Mesothelial cell of epicardium (in vitro differentiated cells): Measurements from ENCODE around the gene DGKA. TPM values are rescaled to one million over a fixed set of nuclear protein-coding genes. Genes with fewer than 3 reads are reported as not detected.
"Not testable (repeated sequence)": the region's sequence is repeated elsewhere in the genome, so short reads cannot be mapped to it uniquely, and the experiment has no call there.

Experiments used
- DNase-seq, 2 experiments: peaks; one replicate each; pipeline ENCODE4 v3.0.0; 2021; ENCODE audit warnings: low spot score in 2 of 2; ENCODE audit not compliant: unreplicated experiment in 2 of 2
- H3K27ac Mint-ChIP-seq: 2 replicates; pipeline ENCODE4 v1.8.0; 2021; ENCODE audit warnings: mixed read lengths
- H3K27me3 Mint-ChIP-seq: 2 replicates; pipeline ENCODE4 v1.8.0; 2021; ENCODE audit warnings: low read depth, mixed read lengths
- H3K36me3 Mint-ChIP-seq: 2 replicates; pipeline ENCODE4 v1.8.0; 2021; ENCODE audit warnings: mixed read lengths
- H3K4me1 Mint-ChIP-seq: 2 replicates; pipeline ENCODE4 v1.8.0; 2021; ENCODE audit warnings: mixed read lengths
- H3K4me3 Mint-ChIP-seq: 2 replicates; pipeline ENCODE4 v1.8.0; 2021; ENCODE audit warnings: mild to moderate bottlenecking, moderate library complexity, mixed read lengths
- H3K9me3 Mint-ChIP-seq: 2 replicates; pipeline ENCODE4 v1.8.0; 2021; ENCODE audit warnings: mixed read lengths
- total RNA-seq: library from RNA; stranded (reverse); gene quantifications from 3 replicates; pipeline ENCODE4 v1.2.1, GENCODE V29; 2021
- TF ChIP-seq, protein P1 (sequence below): fragments of 200-600 bp; sonication (generic); IDR thresholded peaks from one replicate; pipeline ENCODE4 v1.5.0; 2021; ENCODE audit warnings: antibody characterized with exemption; ENCODE audit not compliant: unreplicated experiment

Gene DGKA
- total RNA-seq, 1 donor from 2014 or later, result 33.5 TPM

DNA sequence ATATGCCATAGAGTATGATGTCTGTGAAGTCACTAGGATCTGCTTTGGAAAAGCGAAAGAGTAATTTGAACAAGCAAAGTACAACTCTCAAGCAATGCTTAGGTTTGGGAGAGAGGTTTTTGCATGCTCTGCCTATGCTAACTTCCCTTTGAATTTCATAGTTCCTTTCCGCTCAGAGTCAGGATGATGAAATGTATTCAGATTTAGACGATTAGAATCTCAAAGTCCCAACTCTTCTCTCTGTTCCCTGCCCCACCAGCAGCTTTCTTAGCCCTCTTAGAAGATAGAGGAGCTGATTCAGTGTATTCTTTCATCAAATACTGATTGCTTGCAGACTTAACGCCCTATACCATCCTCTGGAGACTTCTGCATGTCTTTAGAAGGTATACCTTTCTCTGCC lies 54.4 kb downstream of the DGKA start:
- Mint-ChIP-seq H3K27me3 (no peaks in the 10 kb centered on the region), H3K27ac (no peak overlapping the region), H3K36me3 (peaks cover 27% of the 10 kb centered on the region), H3K9me3 (no peaks in the 10 kb centered on the region), H3K4me3 (no peak overlapping the region), H3K4me1 (no peaks in the 10 kb centered on the region)
- DNase-seq, result no peak
- TF ChIP-seq, protein P1, sequence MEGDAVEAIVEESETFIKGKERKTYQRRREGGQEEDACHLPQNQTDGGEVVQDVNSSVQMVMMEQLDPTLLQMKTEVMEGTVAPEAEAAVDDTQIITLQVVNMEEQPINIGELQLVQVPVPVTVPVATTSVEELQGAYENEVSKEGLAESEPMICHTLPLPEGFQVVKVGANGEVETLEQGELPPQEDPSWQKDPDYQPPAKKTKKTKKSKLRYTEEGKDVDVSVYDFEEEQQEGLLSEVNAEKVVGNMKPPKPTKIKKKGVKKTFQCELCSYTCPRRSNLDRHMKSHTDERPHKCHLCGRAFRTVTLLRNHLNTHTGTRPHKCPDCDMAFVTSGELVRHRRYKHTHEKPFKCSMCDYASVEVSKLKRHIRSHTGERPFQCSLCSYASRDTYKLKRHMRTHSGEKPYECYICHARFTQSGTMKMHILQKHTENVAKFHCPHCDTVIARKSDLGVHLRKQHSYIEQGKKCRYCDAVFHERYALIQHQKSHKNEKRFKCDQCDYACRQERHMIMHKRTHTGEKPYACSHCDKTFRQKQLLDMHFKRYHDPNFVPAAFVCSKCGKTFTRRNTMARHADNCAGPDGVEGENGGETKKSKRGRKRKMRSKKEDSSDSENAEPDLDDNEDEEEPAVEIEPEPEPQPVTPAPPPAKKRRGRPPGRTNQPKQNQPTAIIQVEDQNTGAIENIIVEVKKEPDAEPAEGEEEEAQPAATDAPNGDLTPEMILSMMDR, result no peak

DNA sequence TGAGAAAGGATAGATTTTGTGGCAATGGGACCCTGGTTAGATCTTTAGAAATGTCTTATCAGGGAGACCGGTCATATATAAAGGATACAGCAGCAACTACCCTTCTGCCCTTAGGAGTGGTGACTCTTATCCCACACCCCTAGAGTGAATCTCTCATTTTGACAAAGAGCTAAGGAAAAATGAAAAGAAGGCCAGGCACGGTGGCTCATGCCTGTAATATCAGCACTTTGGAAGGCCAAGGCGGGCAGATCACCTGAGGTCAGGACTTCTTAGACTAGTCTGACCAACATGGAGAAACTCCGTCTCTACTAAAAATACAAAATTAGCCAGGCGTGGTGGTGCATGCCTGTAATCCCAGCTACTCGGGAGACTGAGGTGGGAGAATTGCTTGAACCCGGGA lies 55.0 kb downstream of the DGKA start:
- H3K36me3 Mint-ChIP-seq, result peaks cover 28% of the 10 kb centered on the region
- H3K27me3 Mint-ChIP-seq, result not testable (repeated sequence)

DNA sequence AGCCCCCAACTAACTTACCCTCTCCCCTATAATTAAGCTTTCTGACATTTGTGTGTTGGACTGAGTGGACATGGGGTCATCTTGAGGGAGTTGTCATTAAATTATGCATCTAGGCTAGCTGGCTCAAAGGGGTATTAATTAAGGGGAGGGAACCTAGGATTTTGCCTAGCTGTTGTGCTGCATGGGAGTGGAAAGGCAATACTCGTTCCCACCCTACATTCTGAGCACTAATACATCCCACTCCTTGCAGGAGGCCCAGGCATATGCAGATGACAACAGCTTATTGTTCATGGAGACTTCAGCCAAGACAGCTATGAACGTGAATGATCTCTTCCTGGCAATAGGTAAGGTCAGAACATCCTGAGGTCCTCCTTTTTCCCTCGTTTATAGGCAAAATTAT lies 60.1 kb downstream of the DGKA start:
- Mint-ChIP-seq H3K9me3 (no peaks in the 10 kb centered on the region), H3K4me3 (no peak overlapping the region), H3K27me3 (no peaks in the 10 kb centered on the region), H3K36me3 (peaks cover 42% of the 10 kb centered on the region), H3K4me1 (no peaks in the 10 kb centered on the region), H3K27ac (no peak overlapping the region)
- DNase-seq, result no peak
- TF ChIP-seq, protein P1, result no peak

More for the DNA sequence above, 55.0 kb downstream of the DGKA start:
- H3K27ac Mint-ChIP-seq, DNase-seq, H3K4me3 Mint-ChIP-seq, H3K4me1 Mint-ChIP-seq, H3K9me3 Mint-ChIP-seq: not testable (repeated sequence)

DNA sequence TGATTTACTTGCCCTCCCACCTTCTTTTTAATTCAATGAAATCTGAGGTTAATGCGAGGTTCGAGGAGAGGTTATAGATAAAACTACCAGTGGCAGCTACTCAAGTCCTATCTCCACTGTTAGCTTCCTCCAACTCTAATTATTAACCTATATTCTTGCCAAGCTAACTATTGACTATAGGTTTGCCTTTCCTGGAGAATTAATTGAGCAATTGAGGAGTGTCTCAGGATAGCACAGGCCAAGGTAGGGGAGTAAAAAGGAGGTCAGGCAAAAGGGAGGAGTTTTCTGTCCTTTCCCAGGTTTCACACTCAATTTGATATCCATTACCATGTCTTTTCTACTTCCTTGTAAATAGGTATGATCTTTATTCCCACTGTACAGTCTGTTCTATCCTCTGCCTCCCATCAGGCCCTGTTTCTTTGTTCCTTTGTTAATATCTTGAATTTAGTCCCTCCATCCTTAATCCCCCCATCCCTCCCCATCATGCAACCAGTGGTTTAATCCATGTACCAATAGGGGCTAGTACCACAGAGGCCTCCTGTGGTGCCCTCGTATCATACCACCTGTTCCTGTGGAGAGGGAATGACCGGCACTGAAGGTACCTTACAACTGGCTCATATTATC lies 62.4 kb downstream of the DGKA start:
- no peak overlapping the region for H3K27ac Mint-ChIP-seq
- H3K27me3 Mint-ChIP-seq, result no peaks in the 10 kb centered on the region
- H3K9me3 Mint-ChIP-seq, result no peaks in the 10 kb centered on the region

DNA sequence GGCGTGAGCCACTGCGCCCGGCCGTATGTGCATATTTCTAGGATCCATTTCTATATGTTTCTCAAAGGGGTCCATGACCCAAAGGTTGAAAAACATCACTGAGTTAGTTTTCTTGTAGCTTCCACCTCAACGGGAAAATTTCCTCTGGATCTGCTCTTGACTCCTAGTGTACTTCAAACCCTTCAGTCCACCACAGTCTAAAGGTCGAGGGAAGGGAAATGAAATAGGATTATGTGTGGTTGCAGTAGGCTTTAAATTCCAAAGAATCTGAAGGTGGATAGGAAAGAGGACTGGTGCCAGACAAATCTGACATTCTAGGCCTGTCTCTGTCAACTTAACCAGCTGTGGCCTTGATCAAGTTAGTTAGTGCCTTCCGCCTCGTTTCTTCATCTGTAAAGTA lies 64.4 kb downstream of the DGKA start:
- no peaks in the 10 kb centered on the region for H3K27me3 Mint-ChIP-seq
- peaks cover 30% of the 10 kb centered on the region for H3K36me3 Mint-ChIP-seq
- no peak for DNase-seq
- TF ChIP-seq, protein P1, result no peak
- H3K4me1 Mint-ChIP-seq, result peaks cover 11% of the 10 kb centered on the region
- H3K27ac Mint-ChIP-seq, result no peak overlapping the region
- H3K9me3 Mint-ChIP-seq, result no peaks in the 10 kb centered on the region
- H3K4me3 Mint-ChIP-seq, result no peak overlapping the region

More for the DNA sequence above, 62.4 kb downstream of the DGKA start:
- peaks cover 42% of the 10 kb centered on the region for H3K36me3 Mint-ChIP-seq
- DNase-seq, result no peak
- H3K4me3 Mint-ChIP-seq, result no peak overlapping the region
- H3K4me1 Mint-ChIP-seq, result peaks cover 11% of the 10 kb centered on the region
- TF ChIP-seq, protein P1, result no peak

DNA sequence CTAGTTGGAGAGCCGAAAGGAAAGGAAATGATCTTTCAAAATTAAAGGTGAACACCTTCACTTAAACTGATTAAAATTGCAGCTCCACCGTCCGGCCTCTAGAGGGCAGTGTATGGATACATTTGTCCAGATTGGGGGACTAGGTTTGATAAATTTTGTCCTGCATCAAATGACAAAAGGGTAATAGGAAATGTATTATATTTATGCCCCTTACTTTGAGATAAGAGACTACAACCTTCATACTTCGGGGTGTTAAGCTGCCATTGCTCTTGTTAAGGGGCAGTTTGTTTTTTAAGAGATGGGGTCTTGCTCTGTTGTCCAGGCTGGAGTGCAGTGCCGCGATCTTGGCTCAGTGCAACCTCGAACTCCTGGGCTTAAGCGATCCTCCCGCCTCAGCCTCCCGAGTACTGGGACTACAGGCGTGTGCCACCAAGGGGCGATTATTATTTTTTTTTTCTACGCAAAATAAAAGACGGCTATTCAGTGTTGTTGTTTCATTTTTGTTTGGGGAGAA lies 65.3 kb downstream of the DGKA start:
- Mint-ChIP-seq H3K4me1 (peaks cover 11% of the 10 kb centered on the region), H3K9me3 (no peaks in the 10 kb centered on the region), H3K27ac (peak overlapping the region; percentile 95), H3K36me3 (peaks cover 21% of the 10 kb centered on the region), H3K27me3 (no peaks in the 10 kb centered on the region), H3K4me3 (peak overlapping the region; percentile 98)
- peak in 1 of 2 experiments; percentile 48 for DNase-seq
- TF ChIP-seq, protein P1, result peak; percentile 79
